GM19043 (cell line): ENCODE data around the gene CTU2.

Experiments
- ATAC-seq: cut with Tn5 transposase; IDR thresholded peaks from one replicate; pipeline ENCODE4 v1.9.1; 2021; ENCODE audit warnings: low read depth; ENCODE audit not compliant: unreplicated experiment

CTU2 gene

DNA sequence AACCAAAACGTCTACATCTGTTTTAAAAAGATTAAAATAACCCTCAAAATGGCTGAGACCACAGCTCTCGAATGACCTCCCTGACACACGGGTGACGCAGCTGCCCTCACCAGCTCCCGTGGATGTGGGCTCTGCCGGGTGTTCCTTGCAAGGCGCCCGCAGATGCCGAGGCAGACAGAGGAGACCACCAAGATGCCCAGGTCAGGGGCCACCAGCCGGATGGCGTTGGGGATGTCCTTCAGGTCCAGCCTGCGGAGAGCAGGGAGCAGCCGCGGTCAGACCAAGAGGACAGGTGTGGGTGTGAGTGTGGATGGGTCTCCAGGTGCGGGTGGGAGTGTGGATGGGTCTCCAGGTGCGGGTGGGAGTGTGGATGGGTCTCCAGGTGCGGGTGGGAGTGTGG is 35.1 kb downstream of the CTU2 start:
- no peak for ATAC-seq

DNA sequence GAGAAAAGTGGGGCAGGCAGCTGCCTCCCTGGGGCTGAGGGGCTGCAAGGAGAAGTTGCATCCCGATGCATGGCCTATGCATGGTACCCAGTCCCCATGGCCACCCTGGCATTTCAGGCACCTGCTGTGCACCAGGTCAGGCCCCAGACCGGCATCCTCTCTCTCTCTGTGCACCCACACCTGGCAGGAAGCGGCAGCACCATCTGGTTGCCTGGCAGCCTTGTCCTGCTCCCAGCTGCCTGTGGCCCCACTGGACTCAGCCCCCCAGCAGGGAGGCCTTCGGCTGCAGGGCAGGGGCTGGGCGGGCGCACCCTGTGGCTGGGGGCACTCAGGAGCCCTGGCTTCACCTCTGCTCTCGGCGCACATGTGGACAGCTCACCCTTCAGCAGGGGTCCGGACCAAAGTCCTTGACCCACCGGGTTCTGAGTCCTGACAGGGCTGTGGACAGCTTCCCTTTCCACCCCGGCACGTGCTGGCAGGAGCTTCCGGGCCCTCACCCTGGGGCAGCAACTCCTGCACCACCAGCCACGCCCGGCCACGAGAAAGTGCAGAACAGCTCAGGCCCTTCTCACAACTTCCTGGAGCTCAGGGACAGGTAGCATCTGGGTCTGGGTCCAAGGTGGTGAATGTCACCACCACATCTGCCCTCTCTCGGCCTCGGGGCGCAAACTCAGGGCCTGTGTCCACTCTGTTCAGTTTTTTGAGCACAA is 36.7 kb downstream of the CTU2 start:
- ATAC-seq: no peak

DNA sequence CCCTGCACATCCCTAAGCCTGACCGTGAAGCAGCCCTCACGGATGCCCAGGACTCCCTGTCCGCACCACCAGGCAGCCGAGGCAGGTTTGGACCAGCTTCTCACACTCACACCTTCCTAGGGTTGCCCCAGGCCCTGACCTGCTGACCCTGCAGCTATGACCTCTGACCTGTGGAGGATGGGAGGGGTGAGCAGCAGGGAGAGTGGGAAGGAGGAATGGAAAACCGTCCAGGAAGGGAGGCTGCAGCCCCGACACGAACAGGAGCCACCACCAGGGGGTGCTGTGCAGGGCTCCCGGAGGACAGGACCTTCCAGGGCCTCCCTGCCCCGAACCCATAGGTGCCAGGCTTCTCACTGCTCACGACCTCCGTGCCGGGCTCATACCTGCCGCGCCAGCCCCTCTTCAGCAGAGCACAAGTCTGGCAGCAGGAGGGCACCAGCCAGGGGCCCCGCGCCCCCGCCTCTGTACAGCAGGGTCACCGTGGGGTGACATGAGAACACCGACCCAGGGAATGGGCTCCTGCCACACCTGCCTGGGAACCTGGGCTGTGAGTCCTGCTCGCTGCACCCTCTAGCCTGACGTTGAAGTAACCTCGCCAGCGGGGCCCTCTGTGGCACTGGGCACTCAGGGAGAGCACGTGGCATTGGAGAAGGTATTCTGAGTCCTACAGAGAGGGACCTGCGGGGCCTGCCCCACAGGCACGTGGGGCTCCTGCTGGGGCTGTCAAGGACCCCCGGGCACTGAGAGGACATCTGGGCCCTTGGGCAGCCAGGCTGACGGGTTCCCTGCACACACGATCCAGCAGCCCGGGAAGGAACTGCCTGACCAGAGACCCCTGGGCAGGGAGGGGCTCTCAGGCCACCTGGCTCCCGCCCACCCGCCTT is 37.6 kb downstream of the CTU2 start:
- no peak for ATAC-seq

DNA sequence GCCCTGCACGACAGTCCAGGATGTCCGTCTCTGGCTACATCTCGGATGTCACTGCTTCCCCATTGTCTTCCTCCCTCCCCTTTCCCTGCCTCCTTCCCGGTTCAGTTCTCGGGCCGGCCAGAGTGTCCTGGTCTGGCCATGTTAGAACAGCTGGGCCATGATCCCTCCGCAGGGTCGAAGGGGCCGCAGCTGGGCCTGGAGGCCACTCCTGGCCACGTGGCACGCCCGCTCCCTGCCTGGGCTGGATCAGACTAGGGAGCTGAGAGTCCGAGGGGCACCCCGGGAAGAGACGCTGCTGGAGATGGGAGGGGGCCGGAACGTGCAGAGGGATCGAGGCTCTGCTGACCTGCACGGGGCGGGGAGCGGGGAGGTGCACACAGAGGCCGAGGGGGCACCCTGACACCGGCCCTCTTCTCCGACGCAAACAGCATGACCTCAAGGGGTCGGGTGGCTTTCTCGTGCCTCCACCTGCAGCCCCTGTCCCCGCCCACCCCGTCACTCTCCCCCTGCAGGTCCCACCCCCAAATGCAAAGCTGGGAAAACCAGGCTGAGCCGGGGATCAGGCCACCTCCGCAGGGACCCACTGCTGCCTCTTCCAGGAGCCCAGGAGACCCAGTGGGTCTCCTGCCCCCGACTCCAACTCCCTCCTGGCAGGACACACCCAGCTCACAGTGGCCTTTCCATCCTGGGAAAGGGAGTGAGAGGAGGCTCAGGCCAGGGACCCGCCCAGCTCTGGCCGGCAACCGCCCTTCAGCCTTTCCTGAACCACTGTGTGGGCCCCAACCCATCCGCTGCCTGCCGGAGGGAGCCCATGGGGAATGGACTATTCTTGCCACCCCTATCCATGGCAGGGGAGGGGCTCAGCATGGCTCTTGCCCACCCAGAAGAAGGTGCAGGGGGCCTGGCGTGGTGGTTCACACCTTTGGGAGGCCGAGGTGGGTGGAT is 38.5 kb downstream of the CTU2 start:
- ATAC-seq: no peak

DNA sequence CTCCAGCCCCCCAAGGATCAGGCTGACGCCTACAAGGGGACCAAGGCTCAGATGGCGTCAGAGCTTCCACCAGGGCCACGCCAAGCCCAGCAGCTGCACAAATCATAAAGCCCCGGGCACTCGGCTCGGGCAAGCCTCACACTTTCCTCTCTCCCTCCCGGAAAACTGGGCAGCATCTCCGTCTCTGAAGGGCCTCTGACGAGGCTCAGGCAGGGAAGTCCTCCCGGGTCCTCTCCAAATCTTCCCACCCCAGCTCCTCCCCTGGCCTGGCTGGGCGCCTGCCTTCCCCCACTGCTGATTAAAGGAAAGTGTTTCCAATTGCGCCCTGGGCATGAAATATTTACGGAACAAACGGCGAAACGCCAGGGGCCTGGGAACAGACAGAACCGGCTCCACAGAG is 40.2 kb downstream of the CTU2 start:
- ATAC-seq: no peak

DNA sequence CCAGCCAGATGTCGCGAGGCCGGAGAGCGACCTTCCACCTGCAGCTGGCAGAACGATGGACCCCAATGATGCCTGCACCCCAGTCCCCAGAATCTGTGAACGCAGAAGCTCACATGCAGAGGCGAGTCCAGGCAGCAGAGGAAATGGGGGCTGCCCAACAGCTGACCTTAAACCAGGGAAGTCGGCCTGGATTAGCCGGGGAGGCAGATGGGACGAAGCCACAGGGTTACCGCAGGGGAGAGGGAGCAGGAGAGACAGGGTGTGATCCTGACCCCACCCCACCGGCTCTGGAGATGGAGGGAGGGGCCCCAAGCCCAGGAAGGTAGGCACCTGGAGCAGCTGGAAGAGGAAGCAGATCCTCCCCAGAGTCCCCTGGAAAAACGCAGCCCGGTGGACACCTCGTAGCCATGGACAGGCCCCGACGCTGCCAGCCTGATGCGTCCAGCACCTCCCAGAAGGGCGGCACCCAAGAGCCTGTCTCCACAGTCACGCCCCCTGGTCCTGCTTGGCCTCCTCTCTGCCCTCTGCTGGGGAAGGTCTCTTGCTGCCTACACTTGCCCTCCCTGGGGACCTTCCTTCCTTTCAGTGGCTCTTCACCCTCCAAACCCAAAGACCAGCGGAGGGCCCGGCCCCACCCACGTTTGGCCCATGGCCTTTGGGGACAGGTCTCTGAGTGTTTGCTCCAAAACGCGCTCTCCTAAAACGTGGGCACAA is 41.4 kb downstream of the CTU2 start:
- no peak for ATAC-seq

DNA sequence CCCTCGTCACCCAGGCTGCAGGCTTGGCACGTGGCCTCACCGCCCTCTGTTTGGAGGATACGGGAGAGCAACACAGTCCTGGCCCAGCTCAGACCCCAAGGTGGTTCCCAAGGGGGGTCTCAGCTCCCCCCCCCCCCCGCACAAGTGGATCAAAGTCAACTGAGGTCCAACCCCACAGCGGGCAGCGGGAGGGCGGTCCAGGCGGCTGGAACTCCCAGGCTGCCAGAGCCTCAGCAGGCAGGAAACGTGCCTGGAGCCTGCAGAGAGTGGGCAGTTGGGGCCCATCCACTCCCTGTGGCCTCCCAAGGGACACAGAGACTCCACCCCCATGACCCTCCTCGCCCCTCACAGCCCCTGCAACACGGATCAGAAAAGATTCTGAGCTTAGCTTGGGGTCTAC is 42.1 kb downstream of the CTU2 start:
- no peak for ATAC-seq

DNA sequence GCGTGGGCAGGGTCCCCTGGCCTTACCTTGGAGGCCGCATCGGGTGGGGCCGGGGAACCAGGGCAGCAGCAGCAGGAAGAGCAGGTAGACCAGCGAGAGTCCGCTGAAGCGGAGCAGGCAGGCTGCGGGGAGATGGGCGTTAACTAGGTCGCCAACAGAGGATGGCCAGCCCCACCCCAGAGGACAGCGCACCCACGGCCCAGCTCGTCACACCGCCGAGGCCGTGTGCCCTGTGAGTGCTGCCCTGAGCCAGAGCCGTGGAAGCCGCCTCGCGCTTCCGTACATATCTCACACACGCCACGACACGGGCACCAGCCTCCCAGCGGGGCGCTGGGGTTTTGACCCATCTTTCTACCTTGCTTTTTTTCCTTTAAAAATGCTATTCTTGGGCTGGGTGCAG is 43.1 kb downstream of the CTU2 start:
- no peak for ATAC-seq

DNA sequence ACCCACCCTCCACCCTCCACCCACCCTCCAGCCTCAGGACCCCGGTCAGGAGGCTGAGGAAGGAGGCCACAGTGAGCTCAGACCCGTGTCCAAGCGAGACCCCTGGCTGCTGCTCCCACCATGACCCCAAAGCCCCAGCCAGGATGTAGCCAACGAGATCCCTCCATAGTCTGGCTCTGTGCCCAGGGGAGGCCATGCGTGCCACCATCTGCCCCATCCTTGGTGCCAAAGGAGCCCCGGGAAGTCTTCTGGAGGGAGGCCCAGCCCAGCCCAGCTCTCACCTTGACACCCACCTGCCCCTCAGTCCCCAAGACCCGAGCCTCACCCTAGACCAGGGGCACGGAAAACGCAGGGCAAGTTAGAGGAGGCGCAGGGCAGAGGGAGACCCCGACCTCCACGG is 44.6 kb downstream of the CTU2 start:
- no peak for ATAC-seq

DNA sequence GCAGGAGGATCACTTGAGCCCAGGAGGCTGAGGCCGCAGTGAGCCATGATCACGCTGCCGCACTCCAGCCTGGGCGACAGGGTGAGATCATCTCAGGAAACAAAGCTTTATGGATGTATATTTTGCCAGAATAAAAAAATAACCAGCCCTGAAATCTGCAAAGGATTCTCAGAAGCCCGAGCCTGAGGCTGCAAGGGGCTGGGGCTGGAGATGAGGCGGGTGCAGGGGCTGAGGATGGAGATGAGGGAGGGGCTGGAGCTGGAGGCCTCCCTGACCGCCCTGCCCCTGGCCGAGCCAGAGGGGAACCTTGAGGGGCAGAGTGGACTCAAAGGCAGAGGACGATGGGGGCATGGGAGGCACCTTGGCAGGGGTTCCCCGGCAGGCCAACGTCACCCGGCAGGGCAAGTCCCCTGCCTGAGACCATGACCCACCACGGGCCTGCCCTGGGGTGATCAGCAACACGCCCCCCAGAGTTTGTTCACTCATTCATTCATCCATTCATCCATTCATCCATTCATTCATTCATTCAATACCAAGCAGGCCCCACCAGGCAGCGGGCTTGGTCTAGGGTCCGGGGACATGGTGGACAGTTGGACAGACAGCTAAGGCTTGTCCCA is 46.2 kb downstream of the CTU2 start:
- ATAC-seq: no peak

DNA sequence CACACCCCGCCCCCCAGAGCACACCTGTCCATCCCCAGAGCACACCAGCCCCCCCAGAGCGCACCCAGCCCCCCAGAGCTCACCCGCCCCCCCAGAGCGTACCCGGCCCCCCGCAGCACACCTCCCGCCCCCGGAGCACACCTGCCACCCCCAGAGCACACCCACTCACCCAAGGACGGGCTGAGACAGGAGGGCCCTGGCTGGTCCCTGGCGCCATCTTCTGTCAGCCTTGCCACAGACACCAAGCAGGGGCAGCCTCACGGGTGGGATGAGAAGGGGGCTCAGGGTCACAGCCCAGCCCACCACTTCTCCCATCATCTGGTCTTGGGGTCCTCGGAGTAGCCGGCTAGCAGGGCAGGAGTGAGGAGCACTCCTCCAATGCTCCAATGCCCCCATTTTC is 46.9 kb downstream of the CTU2 start:
- no peak for ATAC-seq

DNA sequence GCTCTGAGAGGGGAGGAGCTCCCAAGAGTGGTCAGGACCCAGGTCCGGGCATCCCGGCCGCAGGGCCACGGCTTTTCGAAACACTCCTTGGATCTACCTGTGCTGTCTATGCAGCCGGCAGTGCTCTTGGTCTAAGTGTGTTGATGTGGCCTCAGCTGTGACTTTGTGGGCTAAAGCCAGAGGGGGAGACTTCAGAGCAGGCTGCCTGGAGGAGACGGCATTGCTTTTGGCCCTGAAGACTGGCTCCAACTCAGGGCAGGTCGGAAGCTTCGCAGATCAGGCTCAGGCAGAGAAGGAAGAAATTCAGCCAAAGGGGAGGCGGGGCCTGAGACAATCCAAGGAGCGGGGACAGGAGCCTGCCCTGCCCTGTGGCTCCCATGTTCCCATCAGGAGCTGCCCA is 47.3 kb downstream of the CTU2 start:
- no peak for ATAC-seq

DNA sequence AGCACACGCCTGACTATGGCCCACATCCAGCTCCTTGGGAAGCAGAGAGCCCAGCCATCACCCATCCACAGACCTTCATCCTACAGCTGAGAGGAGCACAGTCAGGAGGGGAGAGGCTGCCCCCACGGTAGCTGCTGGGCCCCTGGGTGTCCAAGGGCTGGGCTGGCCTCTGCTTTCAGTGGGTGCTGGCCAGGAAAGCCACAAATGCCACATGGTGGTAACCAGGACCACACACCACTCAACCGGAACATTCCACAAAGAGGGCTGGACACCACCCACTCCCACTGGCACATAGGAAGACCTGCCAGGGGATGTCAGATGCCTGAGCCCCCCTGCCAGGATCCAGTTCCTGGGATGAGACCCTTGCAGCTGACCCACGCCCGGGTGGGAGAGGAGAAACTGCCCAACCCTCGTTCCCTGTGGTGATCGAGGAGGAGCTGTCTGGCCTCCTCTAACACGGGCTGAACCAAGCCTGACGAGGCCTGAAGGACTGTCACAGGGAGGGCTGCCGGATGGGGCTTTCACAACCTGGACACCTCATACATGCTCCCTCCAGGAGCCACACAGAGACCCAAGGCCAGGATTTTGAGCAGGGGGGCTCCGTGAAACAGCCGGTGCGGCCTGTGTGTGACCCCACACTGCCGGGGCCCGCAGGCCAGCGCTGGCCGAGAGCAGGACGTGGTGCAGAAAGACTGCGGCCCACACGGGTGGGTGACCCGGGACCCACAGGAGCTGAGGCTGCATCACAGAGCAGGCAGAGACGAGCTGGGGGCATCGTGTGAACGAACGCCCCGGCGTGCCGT is 48.0 kb downstream of the CTU2 start:
- ATAC-seq: no peak

DNA sequence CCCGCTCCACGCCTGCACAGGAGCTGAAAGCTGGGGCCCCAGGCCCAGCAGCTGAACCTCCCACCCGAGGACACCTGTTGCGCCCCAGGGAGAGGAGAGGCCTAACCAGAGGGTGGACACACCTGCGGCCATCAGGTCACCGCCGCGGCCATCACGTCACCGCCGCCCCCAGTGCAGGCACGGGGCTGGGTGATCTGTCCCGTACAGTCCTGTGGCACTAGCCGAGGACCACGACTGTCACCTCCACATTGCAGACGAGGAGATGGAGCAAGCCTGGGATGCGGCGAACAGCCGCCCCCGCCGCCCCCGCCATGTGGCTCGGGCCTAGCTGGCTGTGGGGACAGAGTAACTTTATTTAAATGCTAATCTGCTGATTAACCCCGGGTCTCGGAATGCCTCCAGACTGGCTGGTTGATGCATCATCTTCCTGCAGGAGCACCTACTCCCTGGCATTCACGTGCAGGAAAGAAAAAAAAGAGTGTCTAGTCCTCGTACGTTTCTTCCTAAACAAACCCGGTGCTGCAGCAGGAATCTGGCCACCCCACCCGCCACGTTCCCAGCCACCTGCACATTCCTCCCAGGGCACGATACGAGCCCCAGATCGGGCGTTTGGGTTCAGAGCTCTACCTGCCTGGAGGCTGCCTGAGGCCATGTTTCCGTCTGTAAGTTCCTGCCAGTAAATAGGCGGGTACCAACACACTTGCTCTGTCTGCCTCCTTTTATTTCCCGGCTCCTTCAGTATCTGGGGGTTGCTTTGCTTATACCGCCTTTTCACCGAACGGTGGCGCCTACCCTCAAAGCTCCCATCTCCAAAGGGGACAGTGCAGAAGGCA is 48.8 kb downstream of the CTU2 start:
- ATAC-seq: no peak

DNA sequence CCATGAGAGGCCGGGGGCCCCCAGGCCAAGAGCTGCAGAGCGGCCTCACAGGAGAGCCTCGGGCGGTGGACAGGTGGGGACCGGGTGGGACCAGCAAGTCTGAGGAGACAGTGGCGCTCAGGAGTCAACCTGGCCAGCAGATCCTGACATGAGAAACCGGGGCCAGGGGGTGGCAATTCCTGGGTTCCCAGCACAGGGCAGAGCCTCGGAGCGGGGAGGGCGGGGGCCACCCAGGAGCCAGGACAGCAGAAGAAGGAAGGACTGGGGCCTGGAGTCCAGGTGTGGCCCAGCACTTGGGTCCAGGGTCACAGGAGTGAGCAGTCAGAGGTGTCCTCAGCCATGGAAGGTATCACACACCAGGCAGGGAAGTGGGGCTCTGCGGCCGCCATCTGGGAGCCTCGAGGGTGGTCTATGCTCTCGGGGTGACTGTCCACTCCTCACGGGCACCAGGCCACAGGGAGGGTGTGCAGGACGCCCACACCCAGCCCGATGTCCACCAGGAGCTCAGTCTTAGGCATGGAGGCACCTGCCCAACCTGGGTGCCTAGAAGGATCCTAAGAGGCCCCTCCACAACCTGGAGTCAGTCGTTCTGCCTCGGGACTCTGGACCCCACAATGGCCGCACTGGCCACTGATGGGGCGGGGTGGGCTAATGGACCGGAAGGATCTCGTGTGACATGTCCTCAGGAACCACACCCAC is 49.6 kb downstream of the CTU2 start:
- ATAC-seq: no peak

DNA sequence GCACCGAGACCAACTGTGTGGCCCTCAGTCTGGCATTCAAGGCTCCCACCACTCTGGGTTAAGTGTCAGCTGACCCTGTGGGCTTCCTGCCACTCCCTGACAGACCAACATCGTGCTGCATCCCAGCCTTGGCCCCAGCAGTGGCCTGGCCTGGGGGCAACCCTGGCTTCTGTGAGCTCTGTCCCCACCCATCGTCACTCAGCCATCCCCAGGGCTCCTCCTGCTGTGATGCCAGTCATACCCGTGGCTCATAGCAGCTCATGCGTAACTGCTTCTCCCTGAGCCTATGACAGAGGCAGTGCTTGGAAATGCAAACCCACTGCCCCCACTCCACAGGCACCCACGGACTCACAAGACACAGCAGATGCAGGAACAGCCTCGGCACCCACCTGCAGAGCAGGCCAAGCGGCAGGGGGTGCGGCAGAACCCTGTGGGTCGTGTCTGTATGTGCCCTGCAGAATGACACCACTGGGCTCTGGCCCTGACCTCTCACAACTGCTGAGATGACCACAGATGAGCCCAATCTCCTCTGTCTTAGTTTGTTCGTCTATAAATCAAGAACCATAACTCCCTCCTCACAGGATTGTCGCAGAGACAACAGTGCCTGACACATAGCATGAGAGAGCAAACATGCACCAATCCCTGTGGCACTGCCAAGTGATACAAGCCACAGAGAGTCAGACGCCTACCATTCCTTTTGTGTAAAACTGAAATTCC is 52.1 kb downstream of the CTU2 start:
- ATAC-seq: no peak

DNA sequence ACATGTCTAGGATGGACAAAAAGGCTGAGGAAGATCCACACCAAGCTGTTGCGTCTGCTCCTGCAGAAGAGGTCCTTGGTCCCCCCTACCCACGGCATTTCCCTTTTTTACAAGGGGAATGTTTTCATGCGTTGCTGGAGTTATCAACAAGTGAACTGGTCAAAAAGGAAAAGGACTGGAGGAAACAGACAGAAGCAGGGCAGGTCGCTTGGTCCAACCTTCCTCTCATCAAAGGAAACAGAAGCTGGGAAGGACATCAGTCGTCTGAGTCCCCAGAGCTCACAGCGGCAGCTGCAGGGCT is 52.6 kb downstream of the CTU2 start:
- no peak for ATAC-seq
